ENCODE data around the gene INHBE. TPM values are rescaled to one million over a fixed set of nuclear protein-coding genes. Genes with fewer than 3 reads are reported as not detected.

Gene INHBE
- total RNA-seq, 2 experiments from 2014 or later = not detected

- intact Hi-C loops (cut with DNase I, micrococcal nuclease) = loop anchor here (2.0 to 5.0 kb wide), 5 partner anchors 13 to 274 kb away; partner anchors contain the start of genes CDK4 (in 1 of the 2), DCTN2 (in 1 of the 2) and DDIT3 (in 1 of the 2)
- no peaks in the 10 kb centered on the region for H3K27me3 ChIP-seq (ENCODE audit: control insufficient read depth in 1 of 2, insufficient read depth in 2 of 2, low read length in 2 of 2)
- ChIA-PET POLR2A (interaction anchor here (0.7 to 5.5 kb wide), 16 partner anchors 8 to 1139 kb away, joined by 3 to 93 read pairs (median 4); partner anchors contain the start of genes DCTN2, DDIT3, GLI1 and IL23A), CTCF (interaction anchor here (1.3 to 5.6 kb wide), 5 partner anchors 9 to 105 kb away, joined by 3 to 35 read pairs (median 12); partner anchors contain the start of genes DCTN2, GLI1 and MARS1)
- peaks cover 80% of the 10 kb centered on the region for H3K4me1 Mint-ChIP-seq (ENCODE audit: low read depth)
- peak overlapping the region; percentile 93 for H3K4me3 Mint-ChIP-seq
- DNase-seq = peak in 13 of 14 experiments; percentile 22 to 86 (median 50)
- no peaks in the 10 kb centered on the region for H3K9me3 Mint-ChIP-seq
- peaks cover 50% of the 10 kb centered on the region for H3K36me3 Mint-ChIP-seq (ENCODE audit: low read depth)
- no peaks in the 10 kb centered on the region for H3K9me3 ChIP-seq (ENCODE audit: control insufficient read depth in 1 of 2, insufficient read depth in 1 of 2, low read length in 2 of 2)
- H3K4me3 ChIP-seq (ENCODE audit: low read length) = peak overlapping the region; percentile 90
- ATAC-seq (ENCODE audit: poor library complexity) = peak; percentile 48
- peaks cover 82% of the 10 kb centered on the region for H3K4me1 ChIP-seq (ENCODE audit: insufficient read depth, low read length)
- TF ChIP-seq CTCF (IDR thresholded peaks at IDR 0.05) = no peak
- H3K27me3 Mint-ChIP-seq = no peaks in the 10 kb centered on the region
- peak overlapping the region; percentile 99 for H3K27ac ChIP-seq (ENCODE audit: low read depth in 1 of 2, low read length in 2 of 2)
- H3K36me3 ChIP-seq (ENCODE audit: insufficient read depth, low read length) = peaks cover 27% of the 10 kb centered on the region
- H3K27ac Mint-ChIP-seq = peak overlapping the region; percentile 99
These were observed 22.9 kb downstream of the INHBE start for GRCh38 chr12:57477710-57478681.

GRCh38 chr12:57479043-57479375 lies 23.9 kb downstream of the INHBE start:
- no peaks in the 10 kb centered on the region for H3K9me3 Mint-ChIP-seq
- peak in 1 of 14 experiments; percentile 42 for DNase-seq

More at GRCh38 chr12:57479043-57479375, 23.9 kb downstream of the INHBE start:
- H3K27ac Mint-ChIP-seq = peak overlapping the region; percentile 99
- H3K27me3 ChIP-seq (ENCODE audit: control insufficient read depth in 1 of 2, insufficient read depth in 2 of 2, low read length in 2 of 2) = no peaks in the 10 kb centered on the region
- H3K4me3 ChIP-seq (ENCODE audit: low read length) = peak overlapping the region; percentile 90
- no peak for TF ChIP-seq CTCF (IDR thresholded peaks at IDR 0.05)
- ChIA-PET POLR2A (interaction anchor here (1.8 to 5.5 kb wide), 3 partner anchors 9 to 41 kb away, joined by 6 to 93 read pairs (median 61); partner anchors contain the start of genes DDIT3, GLI1 and MARS1), CTCF (interaction anchor here (2.4 to 5.6 kb wide), 2 partner anchors 16 to 20 kb away, joined by 10 to 28 read pairs; partner anchors contain the start of gene GLI1)
- peaks cover 77% of the 10 kb centered on the region for H3K4me1 Mint-ChIP-seq (ENCODE audit: low read depth)
- H3K27me3 Mint-ChIP-seq = no peaks in the 10 kb centered on the region
- no peaks in the 10 kb centered on the region for H3K9me3 ChIP-seq (ENCODE audit: control insufficient read depth in 1 of 2, insufficient read depth in 1 of 2, low read length in 2 of 2)
- ATAC-seq (ENCODE audit: poor library complexity) = no peak
- H3K36me3 Mint-ChIP-seq (ENCODE audit: low read depth) = peaks cover 47% of the 10 kb centered on the region
- H3K36me3 ChIP-seq (ENCODE audit: insufficient read depth, low read length) = peaks cover 18% of the 10 kb centered on the region
- intact Hi-C loops (cut with DNase I, micrococcal nuclease) = loop anchor here in 1 of 2 experiments (1.0 to 5.0 kb wide), 3 partner anchors 41 to 273 kb away; partner anchors contain the start of genes CDK4, DCTN2 and DDIT3
- peak overlapping the region; percentile 93 for H3K4me3 Mint-ChIP-seq
- H3K4me1 ChIP-seq (ENCODE audit: insufficient read depth, low read length) = peaks cover 78% of the 10 kb centered on the region
- H3K27ac ChIP-seq (ENCODE audit: low read depth in 1 of 2, low read length in 2 of 2) = peak overlapping the region; percentile 99

All from CD4-positive, alpha-beta T cell (primary cell).